Muscle of back (tissue), 10 donors: ENCODE measurements around the gene COG1. TPM values are rescaled to one million over a fixed set of nuclear protein-coding genes. Genes with fewer than 3 reads are reported as not detected.

Source experiments
- polyA plus RNA-seq, 10 donors: library from polyadenylated mRNA; unstranded; fragments of 120-200 nt; gene quantifications; one replicate each; pipeline ENCODE4 v1.2.1, GENCODE V29; 2013; ENCODE audit not compliant: insufficient read length in 10 of 10

The COG1 gene
- polyA plus RNA-seq, 10 donors = 24.0 to 37.4 (median 31.1) TPM

Other genes with a start within 250 kb of the COG1 start
- 10 to 100 TPM in 4 of 10 donors, 1 to 10 TPM in 6; 8.2 to 10.9 (median 9.6) TPM for gene SLC39A11, start 100.4 kb upstream of the COG1 start, polyA plus RNA-seq
- under 1 TPM; 0.39 to 0.92 (median 0.54) TPM for gene SSTR2, start 28.0 kb upstream of the COG1 start, polyA plus RNA-seq
- under 1 TPM in 1 of 10 donors, not detected in 9; 0.30 TPM for gene CPSF4L, start 68.8 kb downstream of the COG1 start, polyA plus RNA-seq
- gene CDC42EP4, start 118.9 kb downstream of the COG1 start, polyA plus RNA-seq = 10 to 100 TPM; 15.4 to 34.1 (median 20.3) TPM